Activated CD4-positive, alpha-beta memory T cell treated with anti-CD3 and anti-CD28 coated beads, Interleukin-2, amount 10 ng/mL, durations not matched to agents 7 days and 5 days (primary cell): ENCODE data around the gene TMEM95. TPM values are rescaled to one million over a fixed set of nuclear protein-coding genes. Genes with fewer than 3 reads are reported as not detected.

Experiments used
- CTCF ChIA-PET: fragments of 350-600 bp; sonication (Branson Sonifier 250); formaldehyde crosslinking; loops from one replicate; lab custom pipeline; 2021; ENCODE audit warnings: antibody characterized with exemption, inconsistent platforms; lab: Charles Lee
- POLR2A ChIA-PET: fragments of 350-600 bp; sonication (Branson Sonifier 250); formaldehyde crosslinking; loops from one replicate; lab custom pipeline; 2021; ENCODE audit warnings: antibody characterized with exemption; lab: Charles Lee
- DNase-seq: peaks from one replicate; pipeline ENCODE4 v3.0.0-alpha.2; 2020
- H3K27ac Mint-ChIP-seq: one replicate; pipeline ENCODE4 v1.8.0; 2021; ENCODE audit warnings: mild to moderate bottlenecking, mixed read lengths
- H3K27me3 Mint-ChIP-seq: one replicate; pipeline ENCODE4 v1.8.0; 2021; ENCODE audit warnings: mixed read lengths
- H3K36me3 Mint-ChIP-seq: one replicate; pipeline ENCODE4 v1.8.0; 2021; ENCODE audit warnings: low read depth, mixed read lengths
- H3K4me1 Mint-ChIP-seq: one replicate; pipeline ENCODE4 v1.8.0; 2021; ENCODE audit warnings: mixed read lengths
- H3K4me3 Mint-ChIP-seq: one replicate; pipeline ENCODE4 v1.8.0; 2021; ENCODE audit warnings: mild to moderate bottlenecking, mixed read lengths
- H3K9me3 Mint-ChIP-seq: one replicate; pipeline ENCODE4 v1.8.0; 2021; ENCODE audit warnings: mixed read lengths
- total RNA-seq, 2 experiments: library from RNA; stranded (reverse); gene quantifications; one replicate each; pipeline ENCODE4 v1.2.3, GENCODE V29; 2021

Gene TMEM95
- total RNA-seq, 2 experiments from 2014 or later = not detected

- H3K4me3 Mint-ChIP-seq = peak overlapping the region; percentile 95
- H3K4me1 Mint-ChIP-seq = peaks cover 23% of the 10 kb centered on the region
- ChIA-PET POLR2A (interaction anchor here (0.6 to 3.0 kb wide), 22 partner anchors 9 to 454 kb away, joined by 3 to 24 read pairs (median 4); partner anchors contain the start of genes ACAP1, MPDU1, NAA38 and PLSCR3), CTCF (interaction anchor here (0.5 to 3.4 kb wide), 4 partner anchors 11 to 53 kb away, joined by 3 to 18 read pairs (median 3); partner anchors contain the start of genes TMEM102 and TMEM95)
- DNase-seq = peak; percentile 34
- H3K9me3 Mint-ChIP-seq = no peaks in the 10 kb centered on the region
- H3K27me3 Mint-ChIP-seq = peaks cover 13% of the 10 kb centered on the region
- H3K36me3 Mint-ChIP-seq = peaks cover 7% of the 10 kb centered on the region
- peak overlapping the region; percentile 91 for H3K27ac Mint-ChIP-seq
Observed at GRCh38 chr17:7403043-7403726, 48.2 kb downstream of the TMEM95 start.

DNA sequence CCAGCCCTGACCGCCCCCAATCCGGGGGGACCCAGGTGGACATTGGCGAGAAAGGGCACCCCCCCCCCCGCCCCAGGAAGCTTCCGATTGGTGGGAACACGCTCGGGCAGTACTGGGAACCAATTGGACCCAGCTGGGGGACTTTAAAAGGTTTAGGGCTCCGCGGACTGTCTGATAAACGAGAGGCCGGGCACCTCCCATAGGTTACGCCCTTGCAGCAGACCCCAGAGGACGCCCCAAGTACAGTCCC is 48.7 kb downstream of the TMEM95 start:
- peak overlapping the region; percentile 95 for H3K4me3 Mint-ChIP-seq
- ChIA-PET POLR2A (interaction anchor here (0.6 to 3.0 kb wide), 20 partner anchors 9 to 454 kb away, joined by 3 to 24 read pairs (median 4); partner anchors contain the start of genes ACAP1, MPDU1, NAA38 and PLSCR3), CTCF (interaction anchor here (0.6 to 3.4 kb wide), 7 partner anchors 10 to 688 kb away, joined by 3 to 18 read pairs (median 4); partner anchors contain the start of gene TMEM102)
- H3K27ac Mint-ChIP-seq = peak overlapping the region; percentile 91
- peaks cover 24% of the 10 kb centered on the region for H3K4me1 Mint-ChIP-seq
- DNase-seq = no peak
- no peaks in the 10 kb centered on the region for H3K9me3 Mint-ChIP-seq
- H3K27me3 Mint-ChIP-seq = peaks cover 13% of the 10 kb centered on the region
- peaks cover 7% of the 10 kb centered on the region for H3K36me3 Mint-ChIP-seq

GRCh38 chr17:7403977-7404736 is 49.2 kb downstream of the TMEM95 start, which contains the start of gene TMEM256:
TMEM256 (minus strand) TSS chr17:7404097; CDS start chr17:7404084, 13 bp downstream.
- Mint-ChIP-seq H3K4me3 (peak within 1 kb of the TSS; percentile 95), H3K4me1 (peaks cover 27% of the 10 kb centered on the region), H3K27ac (peak within 1 kb of the TSS; percentile 91), H3K9me3 (no peaks in the 10 kb centered on the region), H3K36me3 (peaks cover 7% of the 10 kb centered on the region), H3K27me3 (peaks cover 15% of the 10 kb centered on the region)
- ChIA-PET POLR2A (interaction anchor here (0.8 to 3.0 kb wide), 17 partner anchors 10 to 453 kb away, joined by 3 to 24 read pairs (median 6); partner anchors contain the start of genes ACAP1, MPDU1, NAA38 and PLSCR3), CTCF (interaction anchor here (0.6 to 3.4 kb wide), 7 partner anchors 10 to 687 kb away, joined by 3 to 18 read pairs (median 4); partner anchors contain the start of gene TMEM102)
- peak; percentile 98 for DNase-seq

GRCh38 chr17:7404737-7405349 is 49.9 kb downstream of the TMEM95 start:
- peak overlapping the region; percentile 91 for H3K27ac Mint-ChIP-seq
- peaks cover 19% of the 10 kb centered on the region for H3K27me3 Mint-ChIP-seq
- peaks cover 4% of the 10 kb centered on the region for H3K36me3 Mint-ChIP-seq
- ChIA-PET POLR2A (interaction anchor here (0.8 to 3.0 kb wide), 14 partner anchors 9 to 282 kb away, joined by 3 to 24 read pairs (median 6); partner anchors contain the start of genes ACAP1, MPDU1, PLSCR3 and POLR2A), CTCF (interaction anchor here (0.8 to 3.4 kb wide), 4 partner anchors 16 to 184 kb away, joined by 3 to 18 read pairs (median 5); partner anchors contain the start of gene TMEM102)
- H3K4me1 Mint-ChIP-seq = peaks cover 25% of the 10 kb centered on the region
- no peaks in the 10 kb centered on the region for H3K9me3 Mint-ChIP-seq
- DNase-seq = no peak
- peak overlapping the region; percentile 95 for H3K4me3 Mint-ChIP-seq

GRCh38 chr17:7405350-7406234 is 50.6 kb downstream of the TMEM95 start:
- ChIA-PET POLR2A (interaction anchor here (1.3 to 2.9 kb wide), 3 partner anchors 69 to 178 kb away, joined by 3 to 10 read pairs (median 6); partner anchors contain the start of genes ACAP1, MPDU1 and POLR2A), CTCF (no interaction called here)
- Mint-ChIP-seq H3K4me3 (peak overlapping the region; percentile 75), H3K27ac (no peak overlapping the region), H3K9me3 (no peaks in the 10 kb centered on the region), H3K27me3 (peaks cover 19% of the 10 kb centered on the region), H3K4me1 (peaks cover 24% of the 10 kb centered on the region), H3K36me3 (peaks cover 4% of the 10 kb centered on the region)
- DNase-seq = no peak

DNA sequence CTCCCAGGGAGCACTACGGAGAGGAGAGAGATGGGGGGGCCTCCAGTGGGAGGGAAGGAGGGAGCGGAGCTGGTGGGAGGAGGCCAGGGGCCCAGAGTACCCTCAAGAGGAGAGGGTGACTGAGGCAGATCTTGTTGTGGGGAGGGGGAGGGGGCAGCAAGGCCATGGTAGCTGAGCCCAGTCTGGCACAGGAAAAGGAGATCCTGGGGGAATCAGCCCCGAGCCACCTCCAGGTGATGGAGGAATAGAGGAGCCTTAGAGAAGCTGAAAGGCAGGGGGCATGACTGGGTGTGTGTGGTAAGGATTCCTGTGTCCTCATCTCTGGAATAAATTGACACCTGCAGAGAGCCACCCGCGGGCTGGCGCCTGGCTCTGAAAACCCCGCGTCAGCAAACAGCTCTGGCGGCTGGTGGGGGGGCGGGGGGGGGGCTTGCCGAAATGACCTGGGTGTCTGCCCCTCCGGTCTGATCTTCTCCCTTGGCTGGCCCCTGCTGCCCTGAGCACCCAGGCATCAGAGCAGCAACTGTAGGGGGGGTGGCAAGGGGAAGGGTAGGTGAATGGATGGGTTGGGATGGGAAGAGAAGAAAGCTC is 51.4 kb downstream of the TMEM95 start:
- ChIA-PET POLR2A (no interaction called here), CTCF (interaction anchor here (1.7 kb wide), 1 partner anchor 30 kb away, joined by 4 read pairs; no protein-coding TSS in a partner anchor)
- Mint-ChIP-seq H3K27me3 (peaks cover 19% of the 10 kb centered on the region), H3K27ac (no peak overlapping the region), H3K4me1 (peaks cover 24% of the 10 kb centered on the region), H3K4me3 (peak overlapping the region; percentile 46), H3K9me3 (no peaks in the 10 kb centered on the region), H3K36me3 (peaks cover 4% of the 10 kb centered on the region)
- no peak for DNase-seq

Other genes starting within 250 kb of the TMEM95 start
- gene ASGR2, start 240.3 kb upstream of the TMEM95 start, total RNA-seq = not detected
- under 1 TPM; 0.60 to 0.73 TPM for gene ASGR1, start 175.8 kb upstream of the TMEM95 start, total RNA-seq
- gene DLG4, start 135.3 kb upstream of the TMEM95 start, total RNA-seq = 1 to 10 TPM; 5.2 to 5.3 TPM
- 100 to 1,000 TPM; 364 to 370 TPM for gene ACADVL, start 135.2 kb upstream of the TMEM95 start, total RNA-seq
- 10 to 100 TPM; 47.2 to 49.1 TPM for gene DVL2, start 120.6 kb upstream of the TMEM95 start, total RNA-seq
- 10 to 100 TPM; 45.9 to 53.1 TPM for gene PHF23, start 115.7 kb upstream of the TMEM95 start, total RNA-seq
- gene GABARAP, start 112.7 kb upstream of the TMEM95 start, total RNA-seq = 100 to 1,000 TPM; 303 to 313 TPM
- 100 to 1,000 TPM; 170 to 175 TPM for gene CTDNEP1, start 103.4 kb upstream of the TMEM95 start, total RNA-seq
- gene ELP5, start 102.9 kb upstream of the TMEM95 start, total RNA-seq = 10 to 100 TPM; 40.4 to 42.1 TPM
- under 1 TPM; 0.15 to 0.80 TPM for gene CLDN7, start 92.7 kb upstream of the TMEM95 start, total RNA-seq
- gene SLC2A4, start 73.4 kb upstream of the TMEM95 start, total RNA-seq = not detected
- 1 to 10 TPM; 1.5 to 1.6 TPM for gene YBX2, start 60.5 kb upstream of the TMEM95 start, total RNA-seq
- 100 to 1,000 TPM; 419 to 420 TPM for gene EIF5A, start 47.5 kb upstream of the TMEM95 start, total RNA-seq
- gene GPS2, start 39.8 kb upstream of the TMEM95 start, total RNA-seq = 10 to 100 TPM; 69.8 to 74.7 TPM
- 10 to 100 TPM; 28.4 to 31.2 TPM for gene NEURL4, start 25.8 kb upstream of the TMEM95 start, total RNA-seq
- 100 to 1,000 TPM; 682 to 709 TPM for gene ACAP1, start 18.6 kb upstream of the TMEM95 start, total RNA-seq
- gene KCTD11, start 3.0 kb upstream of the TMEM95 start, total RNA-seq = 1 to 10 TPM; 5.8 to 5.9 TPM
- under 1 TPM; 0.25 to 0.86 TPM for gene TNK1, start 25.9 kb downstream of the TMEM95 start, total RNA-seq
- gene PLSCR3, start 39.4 kb downstream of the TMEM95 start, total RNA-seq = 100 to 1,000 TPM; 149 to 156 TPM
- gene TMEM256, start 48.9 kb downstream of the TMEM95 start, total RNA-seq = 10 to 100 TPM; 73.2 to 77.0 TPM
- 1 to 10 TPM; 3.2 to 3.7 TPM for gene NLGN2, start 52.7 kb downstream of the TMEM95 start, total RNA-seq
- not detected for gene SPEM1, start 65.2 kb downstream of the TMEM95 start, total RNA-seq
- gene SPEM2, start 70.5 kb downstream of the TMEM95 start, total RNA-seq = not detected
- gene SPEM3, start 73.7 kb downstream of the TMEM95 start, total RNA-seq = not detected
- 10 to 100 TPM; 18.0 TPM for gene TMEM102, start 80.3 kb downstream of the TMEM95 start, total RNA-seq
- 10 to 100 TPM in 1 of 2 experiments, 1 to 10 TPM in 1; 8.9 to 10.8 TPM for gene FGF11, start 84.4 kb downstream of the TMEM95 start, total RNA-seq
- 10 to 100 TPM; 13.0 to 14.6 TPM for gene CHRNB1, start 89.9 kb downstream of the TMEM95 start, total RNA-seq
- gene ZBTB4, start 124.5 kb downstream of the TMEM95 start, total RNA-seq = 10 to 100 TPM; 27.4 to 27.9 TPM
- gene SLC35G6, start 126.3 kb downstream of the TMEM95 start, total RNA-seq = not detected
- gene POLR2A, start 129.2 kb downstream of the TMEM95 start, total RNA-seq = 100 to 1,000 TPM; 169 to 172 TPM
- 10 to 100 TPM; 79.8 to 86.7 TPM for gene TNFSF12, start 193.9 kb downstream of the TMEM95 start, total RNA-seq
- gene TNFSF13, start 203.6 kb downstream of the TMEM95 start, total RNA-seq = 1 to 10 TPM; 1.8 to 2.0 TPM
- gene SENP3, start 206.8 kb downstream of the TMEM95 start, total RNA-seq = 10 to 100 TPM; 37.6 to 39.9 TPM
- gene CD68, start 224.5 kb downstream of the TMEM95 start, total RNA-seq = 10 to 100 TPM; 34.5 to 36.0 TPM
- gene MPDU1, start 228.7 kb downstream of the TMEM95 start, total RNA-seq = 10 to 100 TPM; 54.1 to 58.6 TPM
- under 1 TPM; 0.30 to 0.40 TPM for gene SOX15, start 234.9 kb downstream of the TMEM95 start, total RNA-seq